GM12878 (cell line): ENCODE measurements around the gene ZFYVE19. TPM values are rescaled to one million over a fixed set of nuclear protein-coding genes. Genes with fewer than 3 reads are reported as not detected.

Experiments
- ATAC-seq: fragments of 200-7000 bp; cut with Tn5 transposase; 3 replicates; pipeline ENCODE4 v1.9.1; 2020; ENCODE audit warnings: mild to moderate bottlenecking, moderate library complexity
- BruUV-seq: library from RNA; stranded (reverse); fragments of 400-500 nt; replicated peaks from 2 replicates; lab custom pipeline; 2021; lab: Mats Ljungman, UMichigan
- CTCF ChIA-PET: fragments of 300-600 bp; sonication (Branson Sonifier 250); formaldehyde crosslinking; extraction: SDS; loops from one replicate; lab custom pipeline; 2021; ENCODE audit warnings: inconsistent platforms; lab: Yijun Ruan, JAX
- POLR2A ChIA-PET: fragments of 350-600 bp; formaldehyde crosslinking; extraction: SDS; loops from one replicate; lab custom pipeline; 2021; ENCODE audit warnings: inconsistent platforms; lab: Charles Lee
- RAD21 ChIA-PET: fragments of 300-600 bp; sonication (Branson Sonifier 250); formaldehyde crosslinking; loops from one replicate; lab custom pipeline; 2023; ENCODE audit warnings: antibody characterized with exemption; ENCODE audit not compliant: unreplicated experiment; lab: Charles Lee
- SMC1A ChIA-PET: fragments of 300-600 bp; sonication (Branson Sonifier 250); formaldehyde crosslinking; loops from one replicate; lab custom pipeline; 2023; ENCODE audit not compliant: unreplicated experiment, uncharacterized antibody; lab: Charles Lee
- DNase-seq: peaks from one replicate; pipeline ENCODE4 v3.0.0-alpha.2; 2011; ENCODE audit warnings: low read depth, low spot score
- FAIRE-seq: peaks from 3 replicates; lab custom pipeline; 2011; peaks lifted over from hg19 to GRCh38; lab: Jason Lieb, UNC
- H2AFZ ChIP-seq: 2 replicates; pipeline ENCODE4 v1.6.0; 2011; ENCODE audit warnings: low read depth, low read length, control low read depth; ENCODE audit not compliant: control insufficient read depth
- H3K27ac ChIP-seq: 2 replicates; pipeline ENCODE4 v1.5.1; 2011; ENCODE audit warnings: control low read depth; ENCODE audit not compliant: control insufficient read depth, insufficient read depth
- H3K27me3 ChIP-seq, 2 experiments: replicated peaks in 1 of 2; 2 replicates each; pipeline versions ENCODE4 v1.6.0 to v1.6.1; 2011; ENCODE audit warnings: low read length in 1 of 2; ENCODE audit not compliant: control insufficient read depth in 2 of 2, insufficient read depth in 2 of 2
- H3K36me3 ChIP-seq, 2 experiments: 2 replicates each; pipeline ENCODE4 v1.5.1; 2011; ENCODE audit warnings: low read length in 1 of 2; ENCODE audit not compliant: control insufficient read depth in 2 of 2, insufficient read depth in 2 of 2
- H3K4me1 ChIP-seq: 2 replicates; pipeline ENCODE4 v1.6.1; 2011; ENCODE audit warnings: mild to moderate bottlenecking, low read length, moderate library complexity, mixed read lengths; ENCODE audit not compliant: control insufficient read depth, insufficient read depth
- H3K4me2 ChIP-seq: 2 replicates; pipeline ENCODE4 v1.6.0; 2011; ENCODE audit warnings: control low read depth; ENCODE audit not compliant: control insufficient read depth, insufficient read depth
- H3K4me3 ChIP-seq: fragments of 200-600 bp; sonication (generic); 2 replicates; pipeline ENCODE4 v1.5.1; 2016
- H3K79me2 ChIP-seq: 2 replicates; pipeline ENCODE4 v1.6.0; 2011; ENCODE audit warnings: low read length; ENCODE audit not compliant: control insufficient read depth, insufficient read depth
- H3K9ac ChIP-seq: 2 replicates; pipeline ENCODE4 v1.8.0; 2011; ENCODE audit warnings: low read length, control low read depth, mixed read lengths; ENCODE audit not compliant: control insufficient read depth, insufficient read depth
- H3K9me3 ChIP-seq: replicated peaks from 3 replicates; pipeline ENCODE4 v1.5.1; 2011; ENCODE audit warnings: mild to moderate bottlenecking, low read length; ENCODE audit not compliant: control insufficient read depth, insufficient read depth
- H4K20me1 ChIP-seq: 2 replicates; pipeline ENCODE4 v1.6.0; 2011; ENCODE audit not compliant: control insufficient read depth, insufficient read depth
- ATF7 ChIP-seq: fragments of 450-650 bp; IDR thresholded peaks from 2 replicates; pipeline ENCODE4 v1.6.1; 2016; ENCODE audit warnings: low read depth, mild to moderate bottlenecking
- E2F8 ChIP-seq: fragments of 450-650 bp; IDR thresholded peaks from 2 replicates; pipeline ENCODE4 v1.6.1; 2018; ENCODE audit warnings: mild to moderate bottlenecking, low read depth, moderate library complexity; ENCODE audit not compliant: partially characterized antibody
- EP300 ChIP-seq, 2 experiments: fragments of 150-350 bp in 1 of 2; IDR thresholded peaks; 2 replicates each; pipeline ENCODE4 v1.6.1; 2011 to 2012; ENCODE audit warnings: low read depth in 2 of 2, low read length in 2 of 2, borderline replicate concordance in 1 of 2, improper control_type of control experiment in 1 of 2, inconsistent platforms in 1 of 2; ENCODE audit not compliant: control insufficient read depth in 1 of 2
- ESRRA ChIP-seq: IDR thresholded peaks from 2 replicates; pipeline ENCODE4 v1.6.1; 2012; ENCODE audit warnings: mild to moderate bottlenecking, low read length, improper control_type of control experiment
- GABPA ChIP-seq: IDR thresholded peaks from 2 replicates; pipeline ENCODE4 v1.6.1; 2014; ENCODE audit warnings: antibody characterized with exemption, low read depth, mild to moderate bottlenecking, inconsistent platforms
- JUND ChIP-seq: IDR thresholded peaks from 2 replicates; pipeline ENCODE4 v1.6.1; 2012; ENCODE audit warnings: low read depth, mild to moderate bottlenecking, low read length, improper control_type of control experiment, moderate library complexity
- LARP7 ChIP-seq: fragments of 450-650 bp; IDR thresholded peaks from 2 replicates; pipeline ENCODE4 v1.6.1; 2017; ENCODE audit warnings: mild to moderate bottlenecking
- MLLT1 ChIP-seq: fragments of 450-650 bp; IDR thresholded peaks from 2 replicates; pipeline ENCODE4 v1.6.1; 2016; ENCODE audit warnings: mild to moderate bottlenecking
- SMAD1 ChIP-seq: fragments of 450-650 bp; IDR thresholded peaks from 2 replicates; pipeline ENCODE4 v1.6.1; 2018; ENCODE audit warnings: mild to moderate bottlenecking, low read depth; ENCODE audit not compliant: partially characterized antibody
- TCF3 ChIP-seq: IDR thresholded peaks from 2 replicates; pipeline ENCODE4 v1.6.1; 2012; ENCODE audit warnings: low read depth, mild to moderate bottlenecking, low read length, borderline replicate concordance; ENCODE audit not compliant: insufficient read depth
- YBX1 ChIP-seq: fragments of 450-650 bp; IDR thresholded peaks from 2 replicates; pipeline ENCODE4 v1.6.1; 2016; ENCODE audit warnings: antibody characterized with exemption
- WGBS: methylation state at CpG from one replicate; pipeline ENCODE4 v1.1.6; 2016; ENCODE audit warnings: low lambda C conversion rate; ENCODE audit not compliant: insufficient replicate concordance, insufficient coverage; ENCODE audit errors: missing lambda C conversion rate; 5-methylcytosine and 5-hydroxymethylcytosine counted together
- in situ Hi-C: fragments of 300-500 bp; cut with MboI; formaldehyde crosslinking; loops from 9 replicates; pipeline ENCODE4 v1.14.3; 2018; ENCODE audit warnings: mixed read lengths
- intact Hi-C: fragments of 100-400 bp; cut with micrococcal nuclease; formaldehyde crosslinking; loops from one replicate; pipeline ENCODE4 v1.14.2; 2022; ENCODE audit not compliant: unreplicated experiment
- polyA plus RNA-seq, 11 experiments: library from polyadenylated mRNA; depleted of rRNA in 4 of 11; unstranded in 6 of 11; stranded (reverse) in 5 of 11; fragments of >200 nt; fragmentation: Nextera tagmentation in 4 of 11; fragmentation: Illumina TruSeq in 1 of 11; extraction: Ambion mirVana in 4 of 11; extraction: Trizol in 1 of 11; gene quantifications; 1 replicate in 1 of 11; 2 replicates in 10 of 11; pipeline versions ENCODE4 v1.2.1 to v1.2.3, GENCODE V29; 2011 to 2016; ENCODE audit warnings: inconsistent platforms in 2 of 11, missing spikeins in 2 of 11, low read depth in 1 of 11
- total RNA-seq, 4 experiments: library from RNA; depleted of rRNA in 3 of 4; stranded (reverse); fragments of >200 nt in 3 of 4; fragmentation: Illumina TruSeq in 1 of 4; extraction: Trizol in 1 of 4; gene quantifications; 2 replicates each; pipeline versions ENCODE4 v1.2.1 to v1.2.3, GENCODE V29; 2013 to 2021
- TF ChIP-seq, protein P1 (sequence below): fragments of 450-650 bp; IDR thresholded peaks from 2 replicates; pipeline ENCODE4 v1.6.1; 2017; ENCODE audit warnings: low read depth, mild to moderate bottlenecking, moderate library complexity

The ZFYVE19 gene
- total and polyA plus RNA-seq, 10 of the 15 experiments (the other 5 are each of a cell fraction or from before 2014, with no cell fraction given): 1.7 to 36.3 (median 17.0) TPM

DNA sequence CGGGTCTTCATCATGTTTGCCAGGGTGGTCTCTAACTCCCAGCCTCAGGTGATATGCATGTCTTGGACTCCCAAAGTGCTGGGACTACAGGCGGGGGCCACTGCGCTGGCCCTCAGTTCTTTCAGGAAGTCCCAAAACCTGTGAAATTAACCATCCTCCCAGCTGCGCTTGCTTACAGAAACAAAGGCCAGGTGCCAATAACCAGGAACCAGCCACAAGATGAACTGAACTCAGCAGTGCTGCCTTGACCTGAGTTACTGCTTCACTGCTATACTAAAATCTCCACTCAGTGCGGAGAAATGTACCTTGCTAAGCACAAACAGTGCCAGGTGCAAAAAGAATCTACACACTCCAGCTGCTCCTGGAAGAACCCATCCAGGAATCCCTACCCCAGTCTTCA, 46.9 kb upstream of the ZFYVE19 start (continued):
- TF ChIP-seq EP300 (IDR thresholded peaks at IDR 0.05; ENCODE audit: borderline replicate concordance in 1 of 2, control insufficient read depth in 1 of 2, low read depth in 2 of 2, low read length in 2 of 2) (no peak), ESRRA (no peak), TCF3 (no peak), YBX1 (no peak), LARP7 (no peak), ATF7 (no peak), GABPA (no peak)
- TF ChIP-seq, protein P1, sequence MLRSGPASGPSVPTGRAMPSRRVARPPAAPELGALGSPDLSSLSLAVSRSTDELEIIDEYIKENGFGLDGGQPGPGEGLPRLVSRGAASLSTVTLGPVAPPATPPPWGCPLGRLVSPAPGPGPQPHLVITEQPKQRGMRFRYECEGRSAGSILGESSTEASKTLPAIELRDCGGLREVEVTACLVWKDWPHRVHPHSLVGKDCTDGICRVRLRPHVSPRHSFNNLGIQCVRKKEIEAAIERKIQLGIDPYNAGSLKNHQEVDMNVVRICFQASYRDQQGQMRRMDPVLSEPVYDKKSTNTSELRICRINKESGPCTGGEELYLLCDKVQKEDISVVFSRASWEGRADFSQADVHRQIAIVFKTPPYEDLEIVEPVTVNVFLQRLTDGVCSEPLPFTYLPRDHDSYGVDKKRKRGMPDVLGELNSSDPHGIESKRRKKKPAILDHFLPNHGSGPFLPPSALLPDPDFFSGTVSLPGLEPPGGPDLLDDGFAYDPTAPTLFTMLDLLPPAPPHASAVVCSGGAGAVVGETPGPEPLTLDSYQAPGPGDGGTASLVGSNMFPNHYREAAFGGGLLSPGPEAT: no peak
- TF ChIP-seq, all 136 proteins: peak for 0

DNA sequence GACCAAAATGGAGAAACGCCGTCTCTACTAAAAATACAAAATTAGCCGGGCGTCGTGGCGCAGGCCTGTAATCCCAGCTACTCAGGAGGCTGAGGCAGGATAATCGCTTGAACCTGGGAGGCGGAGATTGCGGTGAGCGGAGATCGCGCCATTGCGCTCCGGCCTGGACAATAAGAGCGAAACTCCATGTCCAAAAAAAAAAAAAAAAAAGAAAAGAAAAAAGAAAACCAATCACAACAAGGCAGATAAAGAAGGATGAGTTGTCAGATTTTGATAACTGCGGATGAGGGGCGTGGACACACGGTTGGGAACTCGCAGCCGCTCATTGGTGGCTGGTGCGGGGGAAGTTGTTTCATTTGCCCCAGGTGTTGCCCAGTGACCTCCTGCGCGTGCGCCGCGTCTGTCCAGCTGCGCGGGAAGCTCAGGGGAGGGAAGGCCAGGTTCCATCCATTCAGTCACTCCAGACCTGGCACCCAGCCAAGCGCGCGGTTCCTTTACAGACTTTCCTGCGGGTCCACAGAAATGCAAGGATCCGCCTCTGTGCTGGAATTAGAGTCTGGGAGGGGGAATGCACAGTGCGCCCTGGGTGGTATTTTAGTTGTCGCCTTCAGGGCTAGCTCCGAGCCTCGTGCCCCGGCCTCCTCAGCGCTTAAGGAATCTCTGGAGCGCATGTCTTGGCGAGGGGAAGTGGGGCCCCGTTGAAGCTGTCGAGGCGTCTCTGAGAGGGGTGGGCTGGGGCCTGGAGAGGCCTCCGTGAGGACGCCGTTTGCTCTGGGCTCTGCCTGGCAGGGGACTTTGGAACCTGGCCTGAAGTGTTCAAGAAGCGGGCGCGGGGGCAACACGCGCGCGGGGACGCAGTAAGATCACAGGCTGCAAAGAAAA, 43.7 kb upstream of the ZFYVE19 start:
- peak overlapping the region; percentile 85 for H3K4me2 ChIP-seq
- peaks cover 13% of the 10 kb centered on the region; the same call in 1 of the 2 replicates for H3K4me1 ChIP-seq
- 15% methylated on average over 46 of the region's 55 CpGs for WGBS
- FAIRE-seq: no peak
- peak overlapping the region; percentile 78 for H3K4me3 ChIP-seq
- ChIA-PET POLR2A (interaction anchor here (0.6 to 2.9 kb wide), 4 partner anchors 11 to 108 kb away, joined by 3 to 13 read pairs (median 4); partner anchors contain the start of gene RAD51), CTCF (interaction anchor here (0.9 to 1.7 kb wide), 4 partner anchors 20 to 194 kb away, joined by 3 to 4 read pairs (median 3); partner anchors contain the start of gene RPUSD2), SMC1A (interaction anchor here (0.8 to 1.9 kb wide), 4 partner anchors 12 to 115 kb away, joined by 3 to 6 read pairs (median 3); partner anchors contain the start of gene RAD51), RAD21 (interaction anchor here (0.6 to 1.4 kb wide), 4 partner anchors 9 to 174 kb away, joined by 3 to 4 read pairs (median 4); no protein-coding TSS in a partner anchor)
- peak overlapping the region; percentile 45 for H3K9ac ChIP-seq
- H3K9me3 ChIP-seq: no peaks in the 10 kb centered on the region
- DNase-seq: no peak
- H3K27me3 ChIP-seq: no peaks in the 10 kb centered on the region
- H4K20me1 ChIP-seq: no peaks in the 10 kb centered on the region
- ATAC-seq: peak; percentile 7; the same call in 2 of the 3 replicates
- H3K79me2 ChIP-seq: no peaks in the 10 kb centered on the region
- no peaks in the 10 kb centered on the region; a peak in 2 of 4 replicates for H3K36me3 ChIP-seq
- intact Hi-C loops (no loop called here), in situ Hi-C loops (no loop called here)
- H3K27ac ChIP-seq: peak overlapping the region; percentile 38
- H2AFZ ChIP-seq: peak overlapping the region; percentile 81
- BruUV-seq: no TSS peak
- TF ChIP-seq JUND (no peak), SMAD1 (peak; percentile 68), E2F8 (no peak), MLLT1 (peak; percentile 32; the same call in 1 of the 2 replicates)
